Measurements from ENCODE around the gene GRHL1.

The GRHL1 gene

DNA sequence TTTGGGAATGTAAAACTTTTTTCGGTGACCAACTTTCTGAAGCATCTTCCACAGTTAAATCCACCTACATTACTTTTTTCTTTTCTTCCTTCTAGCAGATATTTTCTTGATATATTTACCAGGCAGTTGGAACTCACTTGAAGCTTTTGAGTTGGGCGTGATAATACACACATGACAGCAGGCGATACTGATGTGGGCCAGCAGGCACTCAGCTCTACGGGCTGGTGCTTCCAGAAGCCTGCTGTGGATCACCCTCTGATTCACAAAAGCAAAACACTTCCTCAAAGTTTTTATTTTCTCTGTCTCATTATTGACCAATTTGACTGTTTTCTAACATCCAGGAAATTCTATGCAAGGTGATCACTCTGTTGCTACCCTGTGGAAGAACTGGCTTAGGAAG is 22.9 kb downstream of the GRHL1 start:
- DNase-seq: no peak

DNA sequence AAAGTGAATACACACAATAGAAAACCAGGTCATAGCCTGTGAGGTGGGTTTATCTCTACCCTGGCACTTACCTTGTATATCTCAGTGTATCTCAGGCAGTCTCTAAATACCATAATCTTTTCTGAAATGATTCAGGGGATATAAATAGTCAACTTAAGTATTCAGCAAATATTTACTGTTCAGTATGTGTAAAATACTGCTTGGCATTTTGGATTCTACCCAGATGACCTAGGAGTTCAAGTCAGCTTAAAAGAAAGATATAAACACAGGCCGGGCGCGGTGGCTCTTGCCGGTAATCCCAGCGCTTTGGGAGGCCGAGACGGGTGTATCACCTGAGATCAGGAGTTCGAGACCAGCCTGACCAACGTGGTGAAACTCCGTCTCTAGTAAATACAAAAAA is 23.8 kb downstream of the GRHL1 start:
- no peak for DNase-seq

DNA sequence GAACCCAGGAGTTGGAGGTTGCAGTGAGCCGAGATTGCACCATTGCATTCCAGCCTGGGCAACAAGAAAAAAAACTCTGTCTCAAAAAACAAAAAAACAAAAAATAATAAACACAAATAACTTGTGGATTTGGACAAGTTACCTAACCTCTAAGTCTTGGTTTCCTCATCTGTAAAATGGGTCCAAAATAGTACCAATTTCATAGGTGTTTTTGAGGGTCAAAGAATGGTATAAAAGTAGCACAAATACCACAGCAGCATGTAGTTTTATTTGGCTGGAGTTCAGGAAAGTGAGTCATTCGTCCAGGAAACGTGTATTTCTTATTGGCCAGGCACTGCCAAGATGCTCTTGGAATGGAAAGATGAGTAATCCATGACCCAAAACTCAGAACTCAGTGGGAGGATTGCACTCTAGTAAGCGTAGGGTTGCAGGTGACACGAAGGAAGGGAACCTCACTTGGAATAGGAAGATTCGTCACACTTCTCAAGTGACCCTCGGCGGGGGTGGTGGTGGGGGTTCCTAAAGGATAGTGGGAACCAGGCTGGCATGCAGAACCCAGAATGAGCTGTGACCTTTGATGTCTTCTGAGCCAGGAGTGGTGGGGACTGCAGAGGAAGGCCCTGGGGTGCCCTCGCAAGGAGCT is 24.4 kb downstream of the GRHL1 start:
- DNase-seq: no peak

DNA sequence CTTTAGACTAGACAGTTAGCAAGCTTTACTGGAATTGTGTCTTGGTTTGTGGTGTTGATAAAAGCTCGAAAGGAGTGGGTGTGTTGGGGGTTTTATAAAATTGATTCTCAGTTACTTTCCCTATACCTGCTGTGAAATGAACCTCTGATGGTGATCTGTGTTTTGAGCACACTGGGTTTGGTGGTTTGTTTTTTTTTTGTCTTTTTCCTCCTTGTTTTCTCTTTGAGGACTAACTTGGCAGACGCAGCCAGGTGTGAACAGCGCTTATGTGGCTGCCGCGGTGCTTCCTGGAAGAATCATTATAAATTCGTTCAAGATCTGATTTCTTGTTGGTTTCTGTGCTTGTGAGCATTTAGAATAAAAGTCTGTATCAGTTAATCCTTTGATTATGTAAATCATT is 28.5 kb downstream of the GRHL1 start:
- no peak for DNase-seq

DNA sequence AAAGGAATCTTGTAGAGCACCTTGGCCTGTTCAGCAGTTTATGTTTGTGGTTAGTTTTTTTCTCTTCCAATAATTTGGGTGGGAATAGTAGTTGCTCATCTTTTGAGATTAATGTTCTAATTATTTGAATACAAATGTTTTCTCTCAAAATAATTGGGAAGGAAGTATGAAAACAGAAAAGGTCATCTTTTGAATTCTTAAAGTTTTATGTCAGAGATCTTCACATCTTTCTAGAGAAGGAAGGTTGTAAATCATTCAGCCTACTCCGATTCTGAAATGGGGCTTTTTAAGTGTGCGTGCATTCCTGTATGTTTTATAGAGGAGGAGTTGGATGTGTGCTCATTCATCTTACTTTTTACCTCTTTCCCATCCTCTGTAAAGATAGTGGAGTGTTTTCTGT is 29.0 kb downstream of the GRHL1 start:
- DNase-seq: no peak

DNA sequence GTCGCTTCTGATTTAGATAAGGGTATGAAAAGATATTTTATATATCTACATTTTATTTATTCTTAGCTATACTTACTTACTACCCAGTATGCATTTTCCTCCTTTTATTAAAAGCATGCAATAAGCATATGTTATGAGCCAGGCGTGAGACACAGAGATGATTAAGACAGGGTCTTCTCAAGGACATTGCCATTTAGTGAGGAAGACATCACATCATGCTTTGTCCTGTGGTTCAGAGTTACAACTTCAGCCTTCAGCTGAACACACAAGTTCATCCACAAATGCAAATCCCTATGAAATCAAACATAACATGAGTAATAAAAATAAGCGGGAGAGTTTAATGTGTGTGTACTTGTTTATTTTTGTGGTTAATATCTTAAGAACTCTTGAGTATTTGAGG is 30.2 kb downstream of the GRHL1 start:
- DNase-seq: no peak

DNA sequence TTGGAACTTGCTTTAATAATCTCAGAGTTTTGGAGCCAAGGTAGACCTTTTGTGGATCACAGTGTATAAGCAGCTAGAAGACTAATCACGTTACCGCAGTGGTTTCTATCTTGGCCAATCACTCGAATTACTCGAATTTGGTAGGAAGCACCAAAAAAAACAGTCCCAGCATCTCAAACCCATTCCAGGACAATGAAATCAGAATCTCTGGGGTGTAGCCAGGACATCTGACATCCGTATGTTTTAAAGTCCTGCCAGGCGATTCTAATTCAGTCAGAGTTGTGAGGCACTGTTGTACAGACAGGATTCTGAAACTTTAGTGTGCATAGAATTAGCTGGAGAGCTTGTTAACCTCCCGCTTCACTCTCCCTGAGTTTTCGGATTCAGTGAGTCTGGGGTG is 30.8 kb downstream of the GRHL1 start:
- DNase-seq: no peak

DNA sequence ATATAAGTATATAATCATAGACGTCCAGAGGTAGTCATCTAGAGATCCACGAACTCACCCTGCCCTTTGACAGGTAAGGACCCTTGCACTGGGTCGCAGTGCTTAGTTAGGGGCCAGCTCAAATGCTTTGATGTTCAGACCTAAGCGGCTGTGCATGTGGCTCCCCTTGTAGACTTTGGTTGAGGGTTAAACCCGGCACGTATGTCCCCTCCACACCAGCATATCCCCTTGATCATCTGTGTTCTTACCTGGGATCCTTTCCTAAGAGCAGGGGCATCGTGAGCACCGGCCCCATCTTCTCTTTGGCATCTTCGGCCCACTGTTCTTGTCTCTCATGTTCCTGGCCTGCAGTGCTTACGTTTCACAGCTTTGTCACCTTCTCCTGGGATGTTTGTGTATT is 31.4 kb downstream of the GRHL1 start:
- no peak for DNase-seq

DNA sequence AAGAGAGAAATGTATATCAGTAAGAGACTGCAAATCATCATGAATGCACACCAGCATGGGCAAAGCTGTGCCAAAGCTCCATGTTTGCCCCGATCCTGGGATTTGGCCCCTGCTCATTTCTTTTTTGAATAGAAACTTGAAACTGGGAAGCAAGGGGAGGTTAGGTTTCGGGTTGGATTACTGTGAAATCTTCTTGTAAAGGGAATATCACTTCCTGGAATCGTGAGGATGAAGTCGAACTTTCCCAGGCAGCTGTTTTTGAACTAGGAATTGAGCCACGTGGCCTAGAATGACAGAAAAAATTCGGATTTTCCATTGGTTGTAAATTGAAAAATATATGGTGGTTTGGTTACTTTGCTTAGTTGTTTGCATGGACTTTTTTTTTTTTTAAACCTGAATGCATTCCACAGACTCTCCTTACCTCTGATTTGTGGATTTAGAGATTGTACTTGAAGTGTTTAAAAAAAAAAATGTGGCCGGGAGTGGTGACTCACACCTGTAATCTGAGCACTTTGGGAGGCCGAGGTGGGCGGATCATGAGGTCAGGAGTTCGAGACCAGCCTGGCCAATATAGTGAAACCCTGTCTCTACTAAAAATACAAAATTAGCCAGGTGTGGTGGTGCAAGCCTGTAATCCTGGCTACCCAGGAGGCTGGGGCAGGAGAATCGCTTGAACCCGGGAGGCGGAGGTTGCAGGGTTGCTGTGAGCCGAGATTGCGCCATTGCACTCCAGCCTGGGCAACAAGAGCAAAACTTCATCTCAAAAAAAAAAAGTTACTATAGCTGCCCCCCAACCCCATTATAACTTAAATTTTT is 32.1 kb downstream of the GRHL1 start:
- no peak for DNase-seq

DNA sequence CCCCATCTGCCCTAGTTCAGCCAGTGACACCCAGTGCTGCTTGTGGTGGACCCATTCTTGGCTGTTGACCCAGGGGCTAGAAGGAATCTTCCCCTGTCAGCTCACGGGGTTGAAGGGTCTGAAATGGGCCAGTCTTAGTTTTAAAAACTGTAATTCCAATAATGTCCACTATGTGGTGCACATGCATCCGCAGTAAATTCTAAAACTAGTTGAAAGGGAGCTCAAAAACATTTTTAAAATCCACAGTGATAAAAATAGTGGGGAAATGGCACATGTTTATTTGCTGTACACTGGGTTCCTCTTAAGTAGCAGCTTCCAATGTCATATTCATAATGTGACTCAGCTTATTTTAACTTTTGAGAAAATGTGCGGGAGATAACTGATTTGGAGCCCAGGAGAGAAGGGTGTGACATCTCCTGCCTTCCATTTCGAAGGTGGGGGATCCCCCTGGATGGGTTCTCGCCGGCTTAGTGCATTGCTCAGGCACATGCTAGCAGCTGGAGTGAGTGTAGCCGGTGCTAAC is 32.8 kb downstream of the GRHL1 start:
- DNase-seq: peak; percentile 42 to 67

DNA sequence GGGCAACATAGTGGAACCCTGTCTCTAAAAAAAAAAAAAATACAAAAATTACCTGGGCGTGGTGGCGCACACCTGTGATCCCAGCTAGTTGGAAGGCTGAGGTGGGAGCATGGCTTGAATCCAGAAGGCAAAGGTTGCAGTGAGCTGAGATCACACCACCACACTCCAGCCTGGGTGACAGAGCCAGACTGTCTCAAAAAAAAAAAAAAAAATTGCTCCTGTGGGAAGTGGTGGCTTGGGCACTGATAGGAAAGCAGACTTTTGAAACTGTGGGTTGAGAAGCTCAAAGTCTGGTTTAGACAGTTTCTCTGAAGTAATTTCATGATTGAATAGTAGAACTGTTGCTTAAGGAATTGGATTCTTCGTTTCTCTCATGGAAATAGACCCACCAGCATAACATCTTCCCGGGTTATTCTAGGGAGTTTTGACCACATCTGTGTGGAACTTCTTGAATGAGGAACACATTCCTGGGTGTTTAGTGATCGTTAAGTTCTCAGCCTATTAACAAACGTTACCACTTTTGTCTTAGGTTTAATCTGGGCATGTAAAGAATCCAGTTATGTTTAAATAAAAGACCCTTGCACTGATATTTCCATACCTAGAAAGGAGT is 33.5 kb downstream of the GRHL1 start:
- DNase-seq: no peak

DNA sequence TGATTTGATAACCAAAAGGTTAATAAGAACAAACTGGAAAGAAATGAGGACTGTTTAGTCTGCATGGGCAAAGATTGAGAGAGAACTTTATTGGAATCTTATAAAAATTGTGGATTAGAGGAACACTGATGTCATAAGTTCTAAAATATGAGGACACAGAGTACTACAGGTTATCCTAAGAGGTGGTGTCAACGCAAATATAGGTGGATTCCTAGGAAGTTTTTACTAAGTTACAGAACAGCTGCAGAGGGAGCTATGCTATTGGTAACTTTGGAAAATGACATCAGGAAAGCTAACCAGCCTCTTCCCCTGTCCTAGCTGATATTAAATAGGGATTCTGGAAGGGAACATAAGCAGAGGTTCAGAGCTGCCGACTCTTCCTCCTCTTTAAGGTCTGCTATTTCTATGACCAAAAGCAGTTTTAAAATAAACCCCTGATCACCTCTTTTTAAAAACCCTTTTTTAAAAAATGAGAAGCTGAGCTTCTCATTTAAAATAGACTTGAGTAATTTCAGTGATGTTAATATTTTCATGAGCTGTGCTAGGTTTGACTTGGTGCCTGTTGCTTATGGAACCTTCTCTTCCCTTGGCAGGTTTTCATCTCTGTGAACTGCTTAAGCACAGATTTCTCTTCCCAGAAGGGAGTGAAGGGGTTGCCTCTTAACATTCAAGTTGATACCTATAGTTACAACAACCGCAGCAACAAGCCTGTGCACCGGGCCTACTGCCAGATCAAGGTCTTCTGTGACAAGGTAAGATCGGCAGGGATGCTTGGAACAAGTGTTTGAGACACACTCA is 34.2 kb downstream of the GRHL1 start:
- no peak for DNase-seq

DNA sequence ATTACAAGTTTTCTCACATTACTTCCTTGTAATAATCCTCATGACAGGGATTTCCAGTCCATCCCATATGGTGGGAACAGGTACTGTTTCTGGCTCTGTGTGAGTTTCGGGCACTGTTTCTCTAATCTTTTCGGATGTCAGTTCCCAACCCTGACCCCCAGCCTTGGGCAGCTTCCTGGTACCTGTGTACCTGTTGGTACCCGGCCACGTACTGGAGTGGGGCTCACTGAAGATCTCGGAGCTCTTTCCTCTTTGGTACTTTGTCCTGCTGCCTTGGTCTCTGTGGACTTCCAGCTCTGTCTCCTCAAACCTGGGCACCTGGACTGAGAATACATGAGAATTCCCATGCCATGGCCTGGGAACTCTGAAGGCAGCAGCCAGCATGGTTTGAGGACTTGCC is 36.8 kb downstream of the GRHL1 start:
- DNase-seq: no peak

DNA sequence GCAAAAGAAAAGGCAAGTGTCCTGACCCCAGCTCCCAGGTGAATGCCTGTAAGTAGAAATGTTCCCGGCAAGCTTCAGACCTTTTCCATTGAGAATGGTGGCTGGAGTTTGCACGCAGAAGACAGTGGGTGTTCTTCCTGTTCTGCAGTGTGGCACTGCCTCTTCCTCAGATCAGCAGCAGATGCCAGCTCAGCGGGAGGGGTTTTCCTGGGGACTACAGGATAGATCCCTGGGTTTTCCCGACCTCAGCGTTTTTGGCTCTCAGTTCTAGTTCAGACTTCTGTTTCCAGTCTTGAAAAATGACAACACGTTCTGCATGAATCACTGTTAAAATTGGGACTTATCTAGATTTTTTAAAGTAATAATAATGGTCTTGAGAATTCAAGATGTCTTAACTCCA is 39.2 kb downstream of the GRHL1 start:
- DNase-seq: no peak

DNA sequence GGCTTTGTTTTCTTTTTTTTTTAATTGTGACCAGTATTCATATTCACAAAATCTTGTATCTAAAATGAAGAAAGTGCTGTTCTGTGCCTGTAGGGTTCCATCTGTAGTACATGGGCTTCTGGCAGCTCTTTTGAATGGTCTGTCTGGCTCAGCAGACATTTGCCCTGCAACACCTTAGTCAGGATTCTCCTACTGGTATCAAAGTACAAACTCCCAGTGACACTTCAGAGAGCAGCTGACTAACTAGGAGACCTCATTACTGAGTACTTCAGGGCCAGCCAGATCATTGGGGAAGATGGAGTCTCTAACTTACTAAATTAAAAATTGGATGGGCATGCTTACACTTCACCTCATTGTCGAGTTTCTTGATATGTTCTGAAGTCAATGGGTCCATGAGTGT is 39.7 kb downstream of the GRHL1 start:
- no peak for DNase-seq

DNA sequence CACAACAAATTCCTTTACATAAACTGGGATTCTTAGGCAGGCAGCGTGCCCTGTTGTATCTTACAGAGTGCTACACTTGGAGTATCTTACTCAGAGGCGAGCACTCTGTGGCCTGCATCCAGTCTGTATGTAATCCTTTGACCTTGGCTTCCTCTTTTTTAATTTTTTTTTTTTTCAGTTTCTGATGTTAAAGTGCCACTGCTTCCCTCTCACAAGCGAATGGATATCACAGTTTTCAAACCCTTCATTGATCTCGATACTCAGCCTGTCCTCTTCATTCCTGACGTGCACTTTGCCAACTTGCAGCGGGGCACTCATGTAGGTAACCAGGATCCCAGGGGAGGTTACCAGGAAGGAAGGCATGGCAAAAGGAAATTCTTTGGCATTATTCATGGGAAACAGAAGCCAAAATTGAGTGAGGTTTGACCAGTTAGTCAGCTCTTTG is 40.4 kb downstream of the GRHL1 start:
- DNase-seq: peak in 1 of 2 experiments; percentile 15

DNA sequence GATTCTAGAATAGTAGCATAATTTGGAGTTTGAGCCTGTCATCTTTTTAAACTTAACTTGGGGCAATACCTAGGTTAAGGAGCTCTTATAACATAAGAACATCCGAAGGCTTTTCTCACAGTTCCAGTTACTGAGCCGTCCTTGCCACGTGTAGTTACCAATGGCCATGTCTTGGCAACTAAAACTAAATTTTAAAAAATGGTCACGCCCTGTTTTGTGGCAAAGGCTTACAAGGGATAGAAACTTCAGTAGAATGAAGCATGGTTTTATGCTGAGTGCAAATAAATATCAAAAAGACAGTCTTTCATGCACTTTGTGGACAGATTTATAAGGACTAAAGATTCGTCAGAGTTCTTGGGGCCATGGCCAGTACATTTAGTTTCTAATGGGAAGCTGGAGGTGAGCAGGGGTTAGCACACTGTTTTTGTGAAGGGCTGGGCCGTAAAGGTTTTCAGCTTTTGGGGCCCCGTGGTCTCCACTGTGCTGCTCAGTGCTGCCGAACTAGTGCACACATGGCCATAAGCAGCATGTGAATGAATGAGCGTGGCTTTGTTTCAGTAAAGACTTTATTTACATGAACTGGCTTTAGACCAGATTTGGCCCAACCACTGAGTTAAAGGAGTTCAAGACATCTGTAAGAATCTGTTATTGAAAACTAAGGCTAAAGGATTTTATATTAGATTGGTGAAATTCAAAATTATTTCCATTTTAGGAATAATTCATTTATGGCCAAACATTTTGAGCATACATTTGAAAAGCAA is 41.1 kb downstream of the GRHL1 start:
- DNase-seq: no peak

DNA sequence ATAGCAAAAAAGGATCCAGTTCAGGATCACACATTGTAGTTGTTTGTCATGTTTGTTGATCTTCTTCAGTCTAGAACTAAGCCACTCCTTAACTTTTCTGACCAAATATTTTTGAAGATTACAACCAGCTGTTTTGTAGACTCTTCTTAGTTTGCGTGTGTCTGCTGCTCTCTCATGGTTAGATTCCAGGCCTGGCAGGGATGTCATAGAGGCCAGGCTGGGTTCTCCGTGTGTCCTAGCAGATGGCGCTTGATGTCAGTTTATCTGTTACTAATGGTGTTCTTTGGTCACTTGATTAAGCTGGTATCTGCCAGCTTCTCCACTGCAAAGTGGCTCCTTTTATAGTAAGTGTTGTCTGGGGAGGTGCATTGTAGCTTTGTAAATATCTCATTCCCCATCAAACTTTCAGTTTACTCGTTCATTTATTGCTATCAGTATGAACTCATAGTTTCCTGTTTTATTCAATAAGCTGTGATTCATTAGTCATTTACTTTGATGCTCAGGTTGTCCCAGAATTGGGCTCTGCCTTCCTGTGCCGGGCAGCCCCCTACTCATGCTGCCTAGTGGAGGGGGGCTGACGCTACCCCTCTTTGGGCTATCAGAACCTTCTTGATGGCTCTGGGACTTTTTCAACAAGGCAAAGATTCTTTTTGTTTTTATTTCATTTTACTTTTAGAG is 42.1 kb downstream of the GRHL1 start:
- DNase-seq: no peak

DNA sequence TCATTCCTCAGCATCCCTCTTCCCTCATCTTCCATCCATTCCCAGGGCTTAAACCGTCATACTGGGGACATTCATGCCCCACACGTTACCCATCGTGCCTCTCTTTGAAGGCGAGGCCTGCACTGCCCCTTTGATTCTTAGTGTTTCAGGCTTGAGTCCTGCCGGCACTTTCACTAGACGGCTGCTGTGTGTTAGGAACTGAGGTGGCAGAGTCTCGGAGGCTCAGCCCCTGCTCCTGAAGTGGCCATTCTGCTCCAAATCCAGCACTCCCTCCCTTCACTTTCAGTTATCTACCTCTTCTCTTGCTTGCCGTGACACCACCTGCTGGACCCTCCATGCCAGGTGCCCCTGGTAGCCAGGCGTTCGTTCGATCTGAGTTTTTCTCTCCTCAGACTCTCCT is 43.0 kb downstream of the GRHL1 start:
- no peak for DNase-seq

DNA sequence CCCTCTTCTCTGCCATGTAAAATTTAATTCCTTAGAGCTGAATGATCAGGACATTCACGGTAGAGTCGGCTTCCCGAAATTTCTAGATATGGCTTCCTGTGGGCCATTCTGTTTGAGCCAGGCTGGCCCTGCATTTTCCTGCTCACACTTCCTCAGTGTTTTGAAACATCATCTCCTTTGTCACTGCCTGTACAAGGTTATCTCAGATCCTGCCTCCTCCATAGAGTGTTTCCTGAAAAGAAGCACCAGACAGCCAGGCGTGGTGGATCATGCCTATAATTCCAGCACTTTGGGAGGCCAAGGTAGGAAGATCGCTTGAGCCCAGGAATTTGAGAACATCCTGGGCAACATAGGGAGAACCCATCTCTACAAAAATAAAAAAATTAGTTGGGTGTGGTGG is 43.6 kb downstream of the GRHL1 start:
- DNase-seq: no peak

DNA sequence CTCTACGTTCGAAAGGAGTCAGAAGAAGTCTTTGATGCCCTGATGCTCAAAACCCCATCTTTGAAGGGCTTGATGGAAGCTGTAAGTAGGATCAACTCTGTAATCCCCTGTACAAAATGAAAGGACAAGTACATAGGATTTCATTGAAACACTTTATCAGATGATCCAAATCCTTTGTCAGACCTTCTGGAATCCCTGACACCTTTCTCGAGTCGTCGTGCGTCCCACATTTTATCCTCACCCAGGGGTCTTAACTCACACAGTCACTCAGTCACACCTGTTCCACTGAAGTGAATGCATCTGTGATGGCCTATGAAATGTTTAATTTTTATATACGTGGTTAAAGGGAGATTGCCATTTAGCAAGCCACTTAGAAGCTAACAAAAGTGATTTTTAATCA is 44.8 kb downstream of the GRHL1 start:
- DNase-seq: no peak

DNA sequence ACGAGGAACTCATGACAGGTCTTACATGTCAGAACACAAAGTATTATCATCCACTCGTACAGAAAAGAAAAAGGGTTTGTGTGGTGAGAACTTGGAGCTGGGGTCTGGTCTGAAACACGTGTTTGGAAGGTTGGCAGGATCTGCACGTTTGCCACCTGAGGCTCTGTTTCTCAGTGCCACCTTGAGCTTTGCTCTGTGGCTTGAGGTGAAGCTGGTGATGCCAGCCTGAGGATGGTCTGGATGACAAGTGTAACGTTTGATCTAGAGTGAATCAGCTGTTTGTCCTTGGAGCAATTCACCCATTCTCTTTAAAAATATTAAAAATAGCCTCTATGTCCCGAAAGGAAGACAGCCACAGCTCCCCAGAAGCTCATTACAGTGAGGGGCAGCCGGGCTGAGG is 46.4 kb downstream of the GRHL1 start:
- no peak for DNase-seq

All from AML-193 (cell line).